OCI-M1 (cell line): ENCODE results near the gene TPX2.
"Not testable (repeated sequence)": the region's sequence is repeated elsewhere in the genome, so short reads cannot be mapped to it uniquely, and the experiment has no call there.

ENCODE experiments used
- DNase-seq: peaks from one replicate; lab custom pipeline; 2025; lab: John Stamatoyannopoulos, UW

TPX2 gene

GRCh38 chr20:31720486-31721407, 18.3 kb upstream of the TPX2 start:
- DNase-seq: no peak

DNA sequence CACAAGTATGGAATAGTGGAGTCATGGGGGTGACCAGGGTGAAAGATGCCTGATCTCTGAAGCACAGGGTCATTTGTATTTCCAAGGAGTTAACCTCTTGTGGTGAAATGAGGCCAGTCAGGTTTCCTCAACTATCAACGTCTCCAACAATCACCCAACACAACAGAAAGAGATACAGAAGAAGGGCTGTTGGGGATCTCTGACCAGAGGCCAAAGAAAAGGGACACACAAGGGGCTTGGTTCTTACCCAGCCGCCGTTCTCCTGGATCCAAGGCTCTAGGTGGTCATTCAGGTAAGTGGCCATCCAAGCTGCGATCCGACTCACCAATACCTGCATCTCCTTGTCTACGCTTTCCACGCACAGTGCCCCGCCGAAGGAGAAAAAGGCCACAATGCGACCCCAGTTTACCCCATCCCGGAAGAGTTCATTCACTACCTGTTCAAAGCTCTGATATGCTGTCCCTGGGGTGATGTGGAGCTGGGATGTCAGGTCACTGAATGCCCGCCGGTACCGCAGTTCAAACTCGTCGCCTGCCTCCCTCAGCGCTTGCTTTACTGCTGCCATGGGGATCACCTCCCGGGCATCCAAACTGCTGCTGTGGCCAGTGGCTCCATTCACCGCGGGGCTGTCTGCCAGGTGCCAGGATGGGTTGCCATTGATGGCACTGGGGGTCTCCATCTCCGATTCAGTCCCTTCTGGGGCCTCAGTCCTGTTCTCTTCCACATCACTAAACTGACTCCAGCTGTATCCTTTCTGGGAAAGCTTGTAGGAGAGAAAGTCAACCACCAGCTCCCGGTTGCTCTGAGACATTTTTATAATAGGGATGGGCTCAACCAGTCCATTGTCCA, 17.5 kb upstream of the TPX2 start:
- DNase-seq: peak; percentile 42

DNA sequence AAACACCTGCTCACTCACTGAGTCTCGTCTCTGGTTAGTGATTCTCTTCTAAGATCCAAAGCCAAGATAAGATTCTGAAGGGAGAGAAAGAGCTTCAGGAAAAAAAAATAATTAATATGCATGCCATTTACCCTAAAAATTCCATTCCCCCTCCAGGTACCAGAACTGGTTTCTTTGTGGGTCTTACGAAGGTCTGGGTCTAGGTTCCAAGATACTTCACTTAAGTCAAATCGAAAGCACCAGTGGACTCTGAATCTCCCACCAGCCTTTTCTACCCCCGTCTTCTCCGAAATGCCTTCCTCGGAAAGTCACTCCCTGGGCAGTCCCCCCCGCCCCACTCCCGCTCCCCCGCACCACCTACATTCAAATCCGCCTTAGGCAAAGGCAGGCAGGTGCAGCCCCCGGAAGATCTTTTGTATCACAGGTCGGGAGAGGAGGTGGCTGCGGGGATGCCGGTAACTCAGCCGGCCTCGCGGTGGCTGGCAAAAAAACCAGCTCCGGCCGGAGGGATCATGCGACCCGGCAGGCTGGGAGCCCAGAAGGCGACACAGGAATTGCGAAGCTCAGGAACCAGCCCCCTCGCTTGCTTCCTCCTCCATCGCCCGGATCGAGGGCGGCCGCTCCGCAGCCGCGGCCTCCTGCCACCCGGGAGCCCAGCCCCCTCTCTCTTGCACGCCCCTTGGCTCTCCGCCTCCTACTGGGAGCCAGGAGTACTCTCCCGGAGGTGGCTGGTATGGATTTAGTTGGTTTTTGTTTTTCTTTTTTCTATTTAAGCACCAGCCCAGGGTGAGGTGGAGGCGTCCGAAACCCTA, 16.6 kb upstream of the TPX2 start, which contains the start of gene BCL2L1:
Gene BCL2L1, minus strand, starts transcription at position 612 of the 812 bp plus-strand sequence. CDS start 650 bp downstream, outside the sequence.
- DNase-seq: peak; percentile 86

DNA sequence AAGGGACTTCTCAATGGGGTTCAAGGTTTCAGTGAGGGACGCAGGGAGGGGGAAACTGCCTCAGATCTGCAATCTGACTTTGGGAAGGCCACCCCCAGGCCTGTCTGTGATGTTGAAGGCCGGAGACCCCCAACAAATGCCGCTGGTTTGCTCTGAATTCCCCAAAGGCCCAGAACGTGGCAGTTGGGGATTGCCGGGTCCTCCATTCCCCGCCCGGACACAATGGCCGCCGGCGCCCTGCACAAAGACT, 16.1 kb upstream of the TPX2 start:
- DNase-seq: no peak

DNA sequence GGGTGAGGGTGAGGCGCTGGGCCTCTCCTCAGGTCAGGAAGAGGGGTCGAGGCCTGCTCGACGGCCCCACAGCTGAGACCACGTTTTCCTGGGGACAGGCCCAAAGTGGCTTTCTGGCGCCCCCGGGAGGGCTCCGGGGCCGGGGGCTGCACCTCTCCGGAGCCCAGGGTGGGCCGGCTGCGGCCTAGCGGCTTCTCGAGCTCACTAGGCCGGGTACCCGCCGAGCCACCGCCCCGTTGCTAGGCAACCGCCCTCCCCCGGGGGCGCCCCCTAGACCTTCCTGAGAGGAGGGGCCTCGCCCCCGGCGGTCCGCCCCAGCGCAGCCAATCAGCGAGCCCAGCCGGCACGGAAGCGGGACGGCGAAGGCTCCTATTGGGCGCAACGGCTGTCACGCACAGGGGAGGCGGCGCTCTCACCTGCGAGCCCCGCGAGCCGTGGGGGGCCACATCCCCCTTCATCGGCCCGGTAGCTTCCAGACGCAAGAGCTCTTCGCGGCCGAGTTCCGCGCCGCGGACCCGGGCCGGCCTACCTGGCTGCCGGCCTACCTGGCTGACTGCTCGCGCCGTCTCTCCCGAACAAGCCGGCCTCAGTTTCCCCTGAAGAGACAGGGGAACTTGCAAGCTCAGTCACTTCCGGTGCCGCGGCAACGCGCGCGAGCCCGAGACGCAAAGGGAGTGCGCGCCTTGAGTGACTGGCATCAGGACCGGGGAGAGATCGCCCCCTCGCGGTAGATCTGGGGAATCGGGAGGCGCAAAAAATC, 15.6 kb upstream of the TPX2 start:
- peak; percentile 98 for DNase-seq

- no peak for DNase-seq
Measured at GRCh38 chr20:31731321-31731717, 7.8 kb upstream of the TPX2 start.

GRCh38 chr20:31739550-31739977, 474 bp downstream of the TPX2 start:
- no peak for DNase-seq

- no peak for DNase-seq
Measured at GRCh38 chr20:31740208-31740607, 1.1 kb downstream of the TPX2 start.

DNA sequence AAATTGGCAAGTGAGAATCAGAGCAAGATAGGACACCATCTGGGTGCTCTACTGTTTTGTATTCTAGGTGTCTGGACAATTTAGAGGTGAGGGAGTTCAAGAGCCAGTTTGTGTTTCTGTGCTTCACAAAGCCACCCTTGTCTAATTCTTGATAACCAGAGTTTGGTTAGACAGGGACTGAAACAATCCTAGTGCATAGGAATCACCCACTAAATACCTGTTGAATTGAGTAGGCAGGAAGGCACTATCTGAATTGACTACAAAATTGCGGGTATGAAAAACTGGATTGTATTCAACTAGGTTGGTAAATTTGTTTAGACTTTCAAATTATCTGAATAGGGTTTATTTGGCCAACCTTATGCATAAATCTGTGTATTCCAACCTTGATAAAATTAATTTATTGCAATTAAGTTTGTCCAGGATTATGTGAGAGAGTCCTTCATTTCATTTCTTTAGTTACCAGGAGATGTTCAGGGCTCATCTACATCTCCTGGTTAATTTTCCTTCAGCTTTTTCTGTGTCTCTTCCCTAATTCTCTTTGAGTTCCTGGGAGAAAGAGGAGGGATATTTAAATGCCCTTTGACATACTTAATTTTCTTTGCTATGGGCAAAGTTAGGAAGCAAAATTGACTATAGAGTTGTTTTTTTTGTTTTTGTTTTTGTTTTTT, 1.7 kb downstream of the TPX2 start:
- no peak for DNase-seq

GRCh38 chr20:31746068-31746878, 7.2 kb downstream of the TPX2 start:
- DNase-seq: no peak

DNA sequence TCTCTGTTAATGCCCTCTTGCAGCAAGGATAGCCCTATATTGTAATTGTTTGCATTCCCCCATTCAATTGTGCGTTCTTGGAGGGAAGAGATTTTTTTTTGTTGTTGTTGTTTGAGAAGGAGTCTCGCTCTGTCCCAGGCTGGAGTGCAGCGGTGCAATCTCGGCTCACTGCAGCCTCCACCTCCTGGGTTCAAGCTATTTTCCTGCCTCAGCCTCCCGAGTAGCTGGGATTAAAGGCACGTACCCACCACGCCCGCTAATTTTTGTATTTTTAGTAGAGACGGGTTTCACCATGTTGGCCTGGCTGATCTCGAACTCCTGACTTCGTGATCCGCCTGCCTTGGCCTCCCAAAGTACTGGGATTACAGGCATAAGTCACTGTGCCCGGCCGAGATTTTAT, 7.9 kb downstream of the TPX2 start:
- DNase-seq: not testable (repeated sequence)

DNA sequence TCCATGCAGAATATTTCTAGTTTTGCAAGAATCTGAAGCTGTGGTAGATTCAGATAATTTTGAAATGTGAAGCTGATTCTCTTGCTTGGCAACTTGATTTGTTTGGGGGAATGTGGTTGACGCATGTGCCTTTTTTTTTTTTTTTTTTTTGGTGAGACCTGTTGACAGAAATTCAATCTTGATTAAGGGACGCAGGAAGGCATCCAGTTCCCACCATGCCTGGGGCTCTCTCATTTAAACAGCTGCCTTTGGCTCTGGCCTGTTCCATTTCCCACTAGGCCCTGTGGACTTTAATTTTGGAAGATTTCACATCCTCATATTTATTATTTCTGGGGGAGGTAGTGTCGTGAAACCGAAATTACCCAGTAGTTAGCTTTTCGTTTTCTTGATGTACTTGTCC, 8.6 kb downstream of the TPX2 start:
- DNase-seq: no peak

GRCh38 chr20:31749223-31749622, 10.1 kb downstream of the TPX2 start:
- no peak for DNase-seq

DNA sequence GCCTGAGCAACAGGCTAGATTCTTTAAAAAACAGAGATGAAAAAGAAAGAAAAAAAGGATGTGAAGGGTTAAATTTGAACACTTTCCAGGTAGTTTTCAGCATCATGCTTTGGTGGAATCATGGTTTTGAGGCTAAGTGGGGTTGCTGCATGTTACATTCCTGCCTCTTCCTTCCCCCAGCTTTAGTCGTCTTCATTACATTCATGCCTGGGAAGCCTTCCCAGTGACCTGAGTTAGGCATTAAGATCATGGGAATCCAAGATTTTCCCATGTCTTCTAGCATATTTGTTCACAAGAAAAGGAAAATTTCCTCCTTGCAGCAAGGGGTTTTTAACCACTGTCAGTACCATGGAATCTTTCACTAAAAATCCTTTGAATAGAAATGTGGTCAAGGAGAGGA, 12.0 kb downstream of the TPX2 start:
- no peak for DNase-seq

DNA sequence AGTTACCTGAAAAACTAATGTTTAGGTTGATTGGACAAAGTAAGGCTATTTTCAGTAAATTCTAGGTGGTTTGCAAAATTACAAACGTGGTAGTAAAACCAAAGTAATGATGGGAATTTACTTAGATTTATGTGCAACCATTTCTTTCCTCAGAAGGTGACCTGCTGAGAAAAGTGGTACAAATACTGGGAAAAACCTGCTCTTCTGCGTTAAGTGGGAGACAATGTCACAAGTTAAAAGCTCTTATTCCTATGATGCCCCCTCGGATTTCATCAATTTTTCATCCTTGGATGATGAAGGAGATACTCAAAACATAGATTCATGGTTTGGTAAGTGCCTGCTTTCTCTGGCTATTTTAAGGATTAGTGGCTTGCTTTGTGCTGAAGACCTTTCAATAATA, 18.2 kb downstream of the TPX2 start:
- DNase-seq: no peak

DNA sequence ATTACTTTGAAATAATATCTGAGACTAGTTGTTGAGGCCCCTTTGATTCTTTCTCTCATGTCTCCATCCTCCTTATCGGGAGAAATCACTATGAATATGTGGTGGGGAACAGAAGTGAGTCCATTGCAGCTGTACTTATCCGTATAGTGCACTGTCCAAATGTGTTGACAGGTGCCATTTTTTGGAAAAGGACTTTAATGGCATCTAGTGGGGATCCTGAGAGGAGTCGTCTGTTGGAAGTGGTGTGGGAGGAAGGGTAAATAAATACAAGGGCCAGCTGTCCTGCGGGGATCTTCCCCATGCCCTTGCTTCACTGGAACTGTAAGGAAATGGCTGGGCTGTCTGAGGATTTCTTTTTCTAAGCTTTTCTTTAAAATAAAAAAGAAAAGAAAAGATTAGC, 19.4 kb downstream of the TPX2 start:
- DNase-seq: no peak

DNA sequence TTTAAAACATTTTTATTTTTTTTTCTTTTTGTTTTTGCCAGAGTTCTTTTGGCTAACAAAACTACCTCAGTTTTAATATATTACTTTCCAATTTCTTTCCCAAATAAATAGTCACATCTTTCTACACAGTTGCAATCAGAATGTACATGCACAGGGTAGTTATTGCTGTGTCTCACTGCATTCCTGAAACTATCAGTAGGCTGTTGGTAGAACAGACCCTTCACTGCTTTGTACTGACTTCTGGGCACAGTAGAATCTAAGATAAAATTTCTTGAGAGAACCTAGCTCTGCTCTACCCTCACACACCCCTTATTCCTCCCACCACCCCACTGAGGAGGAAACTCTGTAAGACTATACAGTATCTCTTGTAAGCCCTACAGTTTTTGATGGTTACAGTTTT, 19.9 kb downstream of the TPX2 start:
- no peak for DNase-seq

DNA sequence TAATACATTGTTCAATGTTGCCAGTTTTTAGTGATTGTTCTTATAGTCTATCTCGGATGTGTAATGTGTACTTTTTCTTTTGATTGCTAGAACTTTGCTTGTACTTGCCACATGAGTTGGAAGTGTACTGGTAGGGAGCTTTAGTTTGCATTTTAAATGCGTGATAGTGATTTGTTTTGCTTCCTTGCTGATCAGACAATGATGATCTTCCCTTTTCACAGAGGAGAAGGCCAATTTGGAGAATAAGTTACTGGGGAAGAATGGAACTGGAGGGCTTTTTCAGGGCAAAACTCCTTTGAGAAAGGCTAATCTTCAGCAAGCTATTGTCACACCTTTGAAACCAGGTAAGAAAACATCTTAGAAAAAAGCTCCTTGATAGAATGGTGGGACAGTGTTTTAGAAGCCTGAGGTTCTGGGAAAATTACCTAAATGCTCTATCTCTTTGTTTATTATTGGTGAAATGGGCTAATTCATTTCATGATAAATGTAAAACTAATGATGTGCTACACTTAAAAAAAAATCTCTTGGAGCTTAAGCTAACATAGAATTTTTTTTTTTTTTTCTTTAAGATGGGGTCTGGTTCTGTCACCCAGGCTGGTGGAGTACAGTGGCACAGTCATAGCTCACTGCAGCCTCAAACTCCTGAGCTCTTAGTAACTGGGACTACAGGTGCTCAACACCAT, 20.9 kb downstream of the TPX2 start:
- DNase-seq: no peak

GRCh38 chr20:31760519-31761240, 21.6 kb downstream of the TPX2 start:
- DNase-seq: no peak
